ENCODE results near the gene CDC25B.

- no peak for TF ChIP-seq CTCF (IDR thresholded peaks at IDR 0.05)
- no peak for TF ChIP-seq POLR2A (IDR thresholded peaks at IDR 0.05)
Measured at GRCh38 chr20:3784863-3785239, 11.3 kb upstream of the CDC25B start.

Measured in stomach (tissue), 4 donors.